Measurements from ENCODE around the gene ZSCAN22. TPM values are rescaled to one million over a fixed set of nuclear protein-coding genes. Genes with fewer than 3 reads are reported as not detected.
"Not testable (repeated sequence)": the region's sequence is repeated elsewhere in the genome, so short reads cannot be mapped to it uniquely, and the experiment has no call there.

Gene ZSCAN22
- total RNA-seq, 4 donors from 2014 or later, result 2.2 to 3.2 (median 2.9) TPM

GRCh38 chr19:58346961-58347929 lies 20.5 kb downstream of the ZSCAN22 start:
- TF ChIP-seq, protein P1, sequence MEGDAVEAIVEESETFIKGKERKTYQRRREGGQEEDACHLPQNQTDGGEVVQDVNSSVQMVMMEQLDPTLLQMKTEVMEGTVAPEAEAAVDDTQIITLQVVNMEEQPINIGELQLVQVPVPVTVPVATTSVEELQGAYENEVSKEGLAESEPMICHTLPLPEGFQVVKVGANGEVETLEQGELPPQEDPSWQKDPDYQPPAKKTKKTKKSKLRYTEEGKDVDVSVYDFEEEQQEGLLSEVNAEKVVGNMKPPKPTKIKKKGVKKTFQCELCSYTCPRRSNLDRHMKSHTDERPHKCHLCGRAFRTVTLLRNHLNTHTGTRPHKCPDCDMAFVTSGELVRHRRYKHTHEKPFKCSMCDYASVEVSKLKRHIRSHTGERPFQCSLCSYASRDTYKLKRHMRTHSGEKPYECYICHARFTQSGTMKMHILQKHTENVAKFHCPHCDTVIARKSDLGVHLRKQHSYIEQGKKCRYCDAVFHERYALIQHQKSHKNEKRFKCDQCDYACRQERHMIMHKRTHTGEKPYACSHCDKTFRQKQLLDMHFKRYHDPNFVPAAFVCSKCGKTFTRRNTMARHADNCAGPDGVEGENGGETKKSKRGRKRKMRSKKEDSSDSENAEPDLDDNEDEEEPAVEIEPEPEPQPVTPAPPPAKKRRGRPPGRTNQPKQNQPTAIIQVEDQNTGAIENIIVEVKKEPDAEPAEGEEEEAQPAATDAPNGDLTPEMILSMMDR (IDR thresholded peaks at IDR 0.05), result no peak
- peak in 1 of 4 donors; percentile 54 for TF ChIP-seq POLR2A (IDR thresholded peaks at IDR 0.05)
- WGBS, 2 donors, result 0 to 12% methylated on average over 3 to 6 of the region's 82 CpGs
- no peaks in the 10 kb centered on the region for H3K9me3 ChIP-seq
- peak overlapping the region; percentile 40 to 69 (median 58) for H3K4me3 ChIP-seq
- intact Hi-C loops (cut with DNase I), result no loop called here
- H3K36me3 ChIP-seq, result peaks cover 0 to 6% (median 0%) of the 10 kb centered on the region in 3 donors
- peaks cover 0 to 56% (median 0%) of the 10 kb centered on the region in 4 donors for H3K27me3 ChIP-seq
- H3K4me1 ChIP-seq, result peaks cover 9 to 52% (median 18%) of the 10 kb centered on the region in 3 donors
- H3K27ac ChIP-seq, result peak overlapping the region; percentile 69 to 88 (median 80)
- no peak for DNase-seq

GRCh38 chr19:58348080-58348479 lies 21.3 kb downstream of the ZSCAN22 start:
- H3K9me3 ChIP-seq; intact Hi-C loops (cut with DNase I); H3K36me3 ChIP-seq; DNase-seq: not testable (repeated sequence)
- H3K4me3 ChIP-seq, result peak overlapping the region; percentile 40 to 69 (median 58)
- H3K27me3 ChIP-seq, result peaks cover 0 to 63% (median 0%) of the 10 kb centered on the region in 4 donors
- H3K4me1 ChIP-seq, result peaks cover 9 to 52% (median 18%) of the 10 kb centered on the region in 3 donors
- 8 to 11% methylated on average over 12 of the region's 12 CpGs for WGBS, 2 donors
- peak overlapping the region; percentile 63 to 88 (median 78) for H3K27ac ChIP-seq

DNA sequence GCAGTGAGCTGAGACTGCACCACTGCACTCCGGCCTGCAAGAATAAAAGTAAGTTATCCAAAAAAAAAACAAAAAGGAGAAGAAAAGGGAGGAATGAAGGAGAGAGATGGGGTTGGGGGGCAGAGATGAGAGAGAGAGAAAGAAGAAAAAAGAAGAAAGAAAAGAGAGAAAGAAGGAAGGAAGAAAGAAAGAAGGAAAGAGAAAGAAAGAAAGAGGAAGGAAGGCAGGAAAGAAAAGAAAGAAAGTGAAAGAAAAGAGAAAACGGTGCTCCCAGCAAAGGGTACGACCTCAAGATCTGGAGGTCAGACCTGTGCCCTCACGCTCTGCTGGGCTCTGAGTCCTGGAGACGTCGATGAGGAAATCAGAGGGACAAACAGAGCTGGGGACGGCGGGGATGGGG lies 22.8 kb downstream of the ZSCAN22 start:
- TF ChIP-seq, protein P1 (IDR thresholded peaks at IDR 0.05), result no peak
- no peak for TF ChIP-seq POLR2A (IDR thresholded peaks at IDR 0.05)
- H3K27me3 ChIP-seq, result peaks cover 0 to 63% (median 0%) of the 10 kb centered on the region in 4 donors
- no peaks in the 10 kb centered on the region for H3K9me3 ChIP-seq
- intact Hi-C loops (cut with DNase I), result no loop called here
- no peak overlapping the region for H3K27ac ChIP-seq
- peaks cover 0 to 6% (median 0%) of the 10 kb centered on the region in 3 donors for H3K36me3 ChIP-seq
- 70% methylated on average over 8 of the region's 8 CpGs for WGBS, 2 donors
- peaks cover 9 to 52% (median 18%) of the 10 kb centered on the region in 3 donors for H3K4me1 ChIP-seq
- H3K4me3 ChIP-seq, result no peak overlapping the region
- no peak for DNase-seq

DNA sequence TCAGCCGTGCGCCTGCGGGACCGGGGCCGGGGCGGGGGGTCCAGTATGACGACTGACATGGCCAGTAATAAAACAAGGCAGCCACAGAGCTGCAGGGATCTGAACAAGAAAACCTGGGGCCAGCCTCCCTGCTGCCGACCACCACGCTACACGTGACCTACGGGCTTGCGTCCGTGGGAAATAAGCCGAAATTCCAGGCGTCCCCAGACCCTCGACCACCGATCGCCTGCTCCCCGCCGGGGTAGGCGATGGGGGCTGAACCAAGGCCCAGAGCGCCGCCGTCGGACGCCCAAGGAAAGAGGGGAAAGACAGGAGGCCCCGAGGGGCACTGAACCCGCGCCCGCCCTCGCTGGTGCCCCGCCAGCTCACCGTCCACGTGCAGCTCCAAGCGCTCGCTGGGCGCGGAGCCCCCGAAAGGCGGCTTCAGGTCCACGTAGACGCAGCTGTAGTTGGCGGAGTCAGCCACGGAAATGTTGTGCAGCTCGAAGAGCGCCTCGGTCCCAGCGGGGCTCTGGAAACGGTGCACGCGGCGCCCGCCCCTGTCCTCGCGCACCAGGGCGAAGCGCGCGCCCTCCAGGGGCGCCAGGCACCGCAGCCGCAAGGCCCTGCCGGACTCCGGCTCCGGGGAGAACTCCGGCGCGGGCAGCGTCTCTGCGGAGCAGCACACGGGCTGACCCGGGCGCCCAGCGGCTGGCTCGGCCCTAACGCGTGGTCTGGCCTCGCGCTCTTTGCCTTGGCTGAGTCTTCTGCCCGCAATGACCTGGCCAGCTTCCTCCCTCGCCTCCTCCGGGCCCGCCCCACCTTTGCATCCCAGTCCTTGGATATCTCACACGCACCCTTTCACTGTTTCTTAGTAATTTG lies 23.4 kb downstream of the ZSCAN22 start:
- TF ChIP-seq, protein P1 (IDR thresholded peaks at IDR 0.05), result no peak
- no peak for TF ChIP-seq POLR2A (IDR thresholded peaks at IDR 0.05)
- H3K27ac ChIP-seq, result no peak overlapping the region
- no peak for DNase-seq
- intact Hi-C loops (cut with DNase I), result no loop called here
- peaks cover 9 to 52% (median 18%) of the 10 kb centered on the region in 3 donors for H3K4me1 ChIP-seq
- 52 to 73% methylated on average over 18 to 40 of the region's 84 CpGs for WGBS, 2 donors
- H3K36me3 ChIP-seq, result peaks cover 0 to 6% (median 0%) of the 10 kb centered on the region in 3 donors
- H3K27me3 ChIP-seq, result peaks cover 0 to 63% (median 0%) of the 10 kb centered on the region in 4 donors
- H3K4me3 ChIP-seq, result peak overlapping the region in 1 of 4 donors; percentile 22
- H3K9me3 ChIP-seq, result no peaks in the 10 kb centered on the region

GRCh38 chr19:58350871-58351557 lies 24.2 kb downstream of the ZSCAN22 start:
- DNase-seq, result no peak
- WGBS, 2 donors, result 81 to 89% methylated on average over 14 to 25 of the region's 34 CpGs
- peaks cover 9 to 55% (median 18%) of the 10 kb centered on the region in 3 donors for H3K4me1 ChIP-seq

More at GRCh38 chr19:58350871-58351557, 24.2 kb downstream of the ZSCAN22 start:
- Histone ChIP-seq H3K9me3 (no peaks in the 10 kb centered on the region), H3K27me3 (peaks cover 0 to 63% (median 0%) of the 10 kb centered on the region in 4 donors), H3K4me3 (no peak overlapping the region), H3K36me3 (peaks cover 0 to 6% (median 0%) of the 10 kb centered on the region in 3 donors), H3K27ac (no peak overlapping the region)
- TF ChIP-seq, protein P1 (IDR thresholded peaks at IDR 0.05), result no peak
- TF ChIP-seq POLR2A (IDR thresholded peaks at IDR 0.05), result no peak
- intact Hi-C loops (cut with DNase I), result no loop called here

Data from esophagus squamous epithelium (tissue), 5 donors.